Natural killer cell (primary cell): ENCODE measurements around the gene SH3RF2. TPM values are rescaled to one million over a fixed set of nuclear protein-coding genes. Genes with fewer than 3 reads are reported as not detected.

ENCODE experiments used
- ATAC-seq, 3 donors: fragments of 150-1000 bp in 2 of 3; fragments of 200-7000 bp in 1 of 3; cut with Tn5 transposase; 1 replicate in 1 of 3; 2 replicates in 2 of 3; pipeline ENCODE4 v1.10.0; 2021; ENCODE audit warnings: mild to moderate bottlenecking in 2 of 3, moderate library complexity in 2 of 3
- DNase-seq, 2 donors: peaks; one replicate each; pipeline versions ENCODE4 v3.0.0 to v3.0.0-alpha.2; 2013 to 2021; ENCODE audit warnings: mixed read lengths in 1 of 2
- H3K27ac ChIP-seq: one replicate; pipeline ENCODE4 v1.5.1; 2013; ENCODE audit warnings: mild to moderate bottlenecking, low read length
- H3K27me3 ChIP-seq: one replicate; pipeline ENCODE4 v1.6.1; 2013; ENCODE audit warnings: low read length; ENCODE audit not compliant: control insufficient read depth, insufficient read depth
- H3K36me3 ChIP-seq: one replicate; pipeline ENCODE4 v1.6.1; 2013; ENCODE audit warnings: low read length; ENCODE audit not compliant: control insufficient read depth, insufficient read depth
- H3K4me1 ChIP-seq: one replicate; pipeline ENCODE4 v1.6.1; 2013; ENCODE audit warnings: low read length; ENCODE audit not compliant: control insufficient read depth, insufficient read depth
- H3K4me3 ChIP-seq: one replicate; pipeline ENCODE4 v1.5.1; 2013; ENCODE audit warnings: low read length
- H3K9me3 ChIP-seq: one replicate; pipeline ENCODE4 v1.6.1; 2013; ENCODE audit warnings: low read length; ENCODE audit not compliant: control insufficient read depth, insufficient read depth
- H3K27ac Mint-ChIP-seq, 2 donors: one replicate each; pipeline ENCODE4 v1.8.0; 2022; ENCODE audit warnings: mild to moderate bottlenecking in 2 of 2, mixed read lengths in 2 of 2, moderate library complexity in 1 of 2
- H3K27me3 Mint-ChIP-seq, 2 donors: one replicate each; pipeline ENCODE4 v1.8.0; 2022; ENCODE audit warnings: low read depth in 2 of 2, mixed read lengths in 2 of 2
- H3K36me3 Mint-ChIP-seq: one replicate; pipeline ENCODE4 v1.8.0; 2022; ENCODE audit warnings: mixed read lengths
- H3K4me1 Mint-ChIP-seq, 2 donors: one replicate each; pipeline ENCODE4 v1.8.0; 2022; ENCODE audit warnings: mixed read lengths in 2 of 2
- H3K4me3 Mint-ChIP-seq: one replicate; pipeline ENCODE4 v1.8.0; 2022; ENCODE audit warnings: mild to moderate bottlenecking, moderate library complexity, mixed read lengths
- H3K9me3 Mint-ChIP-seq, 2 donors: one replicate each; pipeline ENCODE4 v1.8.0; 2022; ENCODE audit warnings: mixed read lengths in 2 of 2
- WGBS: methylation state at CpG from one replicate; pipeline ENCODE4 v1.1.7; 2013; ENCODE audit warnings: missing lambda C conversion rate; ENCODE audit not compliant: insufficient coverage; 5-methylcytosine and 5-hydroxymethylcytosine counted together
- intact Hi-C: fragments of 100-400 bp; cut with micrococcal nuclease; formaldehyde crosslinking; loops from one replicate; pipeline ENCODE4 v1.14.2; 2022
- total RNA-seq, 4 donors: library from RNA; stranded (reverse); fragments of 120-200 nt in 1 of 4; gene quantifications; one replicate each; pipeline versions ENCODE4 v1.2.3 to v1.2.4, GENCODE V29; 2013 to 2022
- TF ChIP-seq, protein P1 (sequence below): fragments of 200-600 bp; IDR thresholded peaks from one replicate; pipeline ENCODE4 v1.8.0; 2022; ENCODE audit warnings: antibody characterized with exemption

Gene SH3RF2
- total RNA-seq, 3 donors from 2014 or later (not counting 1 experiment from before 2014, with no cell fraction given): 0.28 to 0.35 TPM; not detected in 1

DNA sequence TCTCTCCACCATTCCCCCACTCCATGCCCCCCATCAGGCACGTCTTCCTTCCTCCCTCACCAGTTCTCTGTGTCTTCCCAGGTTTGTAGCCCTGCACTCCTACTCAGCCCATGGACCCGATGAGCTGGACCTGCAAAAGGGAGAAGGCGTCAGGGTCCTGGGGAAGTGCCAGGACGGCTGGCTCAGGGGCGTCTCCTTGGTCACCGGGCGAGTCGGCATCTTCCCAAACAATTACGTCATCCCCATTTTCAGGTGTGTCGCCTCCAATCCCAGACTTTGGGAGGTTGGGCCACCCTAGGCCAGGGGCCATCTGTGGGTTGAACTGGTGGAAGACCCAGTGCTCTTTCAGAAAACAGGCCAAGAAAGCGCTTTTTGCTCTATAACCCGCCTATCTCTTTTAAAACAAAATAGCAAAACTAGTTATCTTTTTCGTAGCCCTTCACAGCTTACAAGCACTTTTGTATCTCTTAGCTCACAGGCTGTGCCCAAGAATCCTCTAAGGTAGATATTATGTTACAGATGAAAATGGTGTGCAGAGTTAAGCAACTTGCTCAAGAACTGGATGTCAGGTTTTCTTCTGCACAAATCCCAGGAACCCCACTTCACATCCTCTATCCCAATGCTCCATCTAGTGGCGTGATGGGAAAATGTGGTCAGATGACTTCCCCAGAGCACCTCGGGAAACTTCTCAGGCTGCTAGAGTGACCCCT lies 112.8 kb downstream of the SH3RF2 start:
- no peak for ATAC-seq
- no peaks in the 10 kb centered on the region for H3K36me3 ChIP-seq
- intact Hi-C loops: no loop called here
- peaks cover 7 to 16% of the 10 kb centered on the region in 2 donors for H3K27me3 Mint-ChIP-seq
- no peak for DNase-seq
- no peaks in the 10 kb centered on the region for H3K4me1 Mint-ChIP-seq
- no peaks in the 10 kb centered on the region for H3K9me3 Mint-ChIP-seq
- H3K9me3 ChIP-seq: no peaks in the 10 kb centered on the region
- H3K27ac ChIP-seq: no peak overlapping the region
- H3K27me3 ChIP-seq: no peaks in the 10 kb centered on the region
- TF ChIP-seq, protein P1, sequence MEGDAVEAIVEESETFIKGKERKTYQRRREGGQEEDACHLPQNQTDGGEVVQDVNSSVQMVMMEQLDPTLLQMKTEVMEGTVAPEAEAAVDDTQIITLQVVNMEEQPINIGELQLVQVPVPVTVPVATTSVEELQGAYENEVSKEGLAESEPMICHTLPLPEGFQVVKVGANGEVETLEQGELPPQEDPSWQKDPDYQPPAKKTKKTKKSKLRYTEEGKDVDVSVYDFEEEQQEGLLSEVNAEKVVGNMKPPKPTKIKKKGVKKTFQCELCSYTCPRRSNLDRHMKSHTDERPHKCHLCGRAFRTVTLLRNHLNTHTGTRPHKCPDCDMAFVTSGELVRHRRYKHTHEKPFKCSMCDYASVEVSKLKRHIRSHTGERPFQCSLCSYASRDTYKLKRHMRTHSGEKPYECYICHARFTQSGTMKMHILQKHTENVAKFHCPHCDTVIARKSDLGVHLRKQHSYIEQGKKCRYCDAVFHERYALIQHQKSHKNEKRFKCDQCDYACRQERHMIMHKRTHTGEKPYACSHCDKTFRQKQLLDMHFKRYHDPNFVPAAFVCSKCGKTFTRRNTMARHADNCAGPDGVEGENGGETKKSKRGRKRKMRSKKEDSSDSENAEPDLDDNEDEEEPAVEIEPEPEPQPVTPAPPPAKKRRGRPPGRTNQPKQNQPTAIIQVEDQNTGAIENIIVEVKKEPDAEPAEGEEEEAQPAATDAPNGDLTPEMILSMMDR: no peak
- 80% methylated on average over 15 of the region's 15 CpGs for WGBS
- H3K4me1 ChIP-seq: no peaks in the 10 kb centered on the region
- H3K4me3 ChIP-seq: no peak overlapping the region
- H3K27ac Mint-ChIP-seq: no peak overlapping the region
- no peak overlapping the region for H3K4me3 Mint-ChIP-seq
- H3K36me3 Mint-ChIP-seq: no peaks in the 10 kb centered on the region

DNA sequence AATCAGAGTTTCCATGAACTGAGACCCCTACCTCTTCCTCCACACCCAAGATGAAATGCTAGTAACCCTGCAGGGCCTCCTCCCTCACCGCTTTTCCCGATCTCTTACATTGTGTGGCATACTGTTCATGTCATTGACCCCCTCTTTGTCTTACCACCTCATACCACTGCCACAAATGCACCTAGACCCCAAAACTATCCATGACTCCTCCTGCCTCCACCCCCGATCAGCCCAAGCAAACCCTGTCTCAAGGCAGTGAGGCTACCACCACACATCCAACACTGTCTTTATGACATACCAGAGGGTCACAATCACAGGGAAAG lies 113.3 kb downstream of the SH3RF2 start:
- Histone ChIP-seq H3K4me3 (no peak overlapping the region), H3K9me3 (no peaks in the 10 kb centered on the region), H3K27me3 (no peaks in the 10 kb centered on the region), H3K4me1 (no peaks in the 10 kb centered on the region), H3K27ac (no peak overlapping the region), H3K36me3 (no peaks in the 10 kb centered on the region)
- TF ChIP-seq, protein P1: no peak
- WGBS: 84% methylated on average over 3 of the region's 3 CpGs
- Mint-ChIP-seq H3K4me3 (no peak overlapping the region), H3K27ac (no peak overlapping the region), H3K27me3 (peaks cover 7 to 16% of the 10 kb centered on the region in 2 donors), H3K36me3 (no peaks in the 10 kb centered on the region), H3K4me1 (no peaks in the 10 kb centered on the region), H3K9me3 (no peaks in the 10 kb centered on the region)
- intact Hi-C loops: no loop called here
- no peak for DNase-seq
- ATAC-seq: no peak

DNA sequence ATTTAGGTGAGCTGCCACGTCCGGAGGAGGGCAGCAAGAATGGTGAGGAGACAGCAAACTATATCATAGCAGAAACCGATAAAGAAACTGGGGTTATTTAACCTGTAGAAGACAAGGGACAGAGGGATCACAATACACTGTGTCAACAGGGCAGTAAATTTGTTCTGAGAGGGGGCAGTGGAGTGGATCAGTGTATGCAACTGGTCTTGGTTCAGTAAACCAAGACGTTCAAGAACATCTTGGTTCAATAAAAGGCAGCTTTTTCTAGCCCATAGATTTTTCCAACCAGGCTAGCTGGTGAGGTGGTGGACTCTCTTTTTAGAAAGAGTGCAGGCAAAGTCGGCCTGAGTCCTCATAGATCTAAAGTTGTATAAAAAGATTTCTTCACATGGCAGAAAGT lies 113.7 kb downstream of the SH3RF2 start:
- Mint-ChIP-seq H3K9me3 (no peaks in the 10 kb centered on the region), H3K36me3 (no peaks in the 10 kb centered on the region), H3K4me1 (no peaks in the 10 kb centered on the region), H3K4me3 (no peak overlapping the region), H3K27me3 (peaks cover 7 to 16% of the 10 kb centered on the region in 2 donors), H3K27ac (no peak overlapping the region)
- intact Hi-C loops: no loop called here
- Histone ChIP-seq H3K9me3 (no peaks in the 10 kb centered on the region), H3K27me3 (no peaks in the 10 kb centered on the region), H3K27ac (no peak overlapping the region), H3K36me3 (no peaks in the 10 kb centered on the region), H3K4me1 (no peaks in the 10 kb centered on the region), H3K4me3 (no peak overlapping the region)
- no peak for ATAC-seq
- WGBS: 86% methylated on average over 5 of the region's 5 CpGs
- TF ChIP-seq, protein P1: no peak
- no peak for DNase-seq

DNA sequence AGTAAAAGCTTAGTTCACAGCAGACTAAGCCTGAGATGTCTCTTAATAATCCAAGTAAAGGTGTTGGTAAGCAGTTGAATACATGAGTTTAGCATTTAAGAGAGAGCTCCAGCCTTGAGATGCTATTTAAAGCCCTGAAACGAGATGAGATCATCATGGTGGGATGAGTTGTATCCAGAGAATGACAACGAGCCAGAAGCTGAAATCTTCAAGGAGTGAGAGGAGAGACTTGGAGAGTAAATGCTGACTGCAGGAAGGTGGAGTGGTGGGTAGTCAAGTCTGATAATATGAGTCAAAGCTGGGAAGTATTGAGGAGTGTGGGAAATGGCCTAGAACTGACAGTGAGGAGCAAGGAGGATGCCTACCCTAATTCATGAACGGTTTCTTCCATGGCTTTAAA lies 115.3 kb downstream of the SH3RF2 start:
- WGBS: 75% methylated on average over 3 of the region's 3 CpGs
- intact Hi-C loops: no loop called here
- no peaks in the 10 kb centered on the region for H3K9me3 ChIP-seq
- DNase-seq (no peak), ATAC-seq (no peak)
- no peaks in the 10 kb centered on the region for H3K27me3 ChIP-seq
- no peaks in the 10 kb centered on the region for H3K4me1 ChIP-seq
- H3K27ac ChIP-seq: no peak overlapping the region
- no peak overlapping the region for H3K4me3 Mint-ChIP-seq
- H3K36me3 Mint-ChIP-seq: no peaks in the 10 kb centered on the region
- H3K36me3 ChIP-seq: no peaks in the 10 kb centered on the region
- no peaks in the 10 kb centered on the region for H3K9me3 Mint-ChIP-seq
- H3K4me3 ChIP-seq: no peak overlapping the region
- TF ChIP-seq, protein P1: no peak
- H3K27ac Mint-ChIP-seq: no peak overlapping the region
- no peaks in the 10 kb centered on the region for H3K4me1 Mint-ChIP-seq
- H3K27me3 Mint-ChIP-seq: peaks cover 10 to 16% of the 10 kb centered on the region in 2 donors
